Femur (tissue), 1 donor: ENCODE data around the gene PLCXD3.

ENCODE experiments used
- DNase-seq: peaks from one replicate; pipeline ENCODE4 v3.0.0-alpha.2; 2017

Gene PLCXD3

GRCh38 chr5:41410737-41411136 is 99.7 kb downstream of the PLCXD3 start:
- no peak for DNase-seq

- DNase-seq: no peak
Measured at GRCh38 chr5:41410307-41410706, 100.1 kb downstream of the PLCXD3 start.

- DNase-seq: no peak
Measured at GRCh38 chr5:41408676-41409443, 101.5 kb downstream of the PLCXD3 start.

GRCh38 chr5:41406936-41407335 is 103.5 kb downstream of the PLCXD3 start:
- no peak for DNase-seq

GRCh38 chr5:41406424-41406823 is 104.0 kb downstream of the PLCXD3 start:
- DNase-seq: no peak

GRCh38 chr5:41404757-41405156 is 105.6 kb downstream of the PLCXD3 start:
- DNase-seq: no peak

- DNase-seq: no peak
Measured at GRCh38 chr5:41403846-41404245, 106.6 kb downstream of the PLCXD3 start.

GRCh38 chr5:41402845-41403244 is 107.6 kb downstream of the PLCXD3 start:
- no peak for DNase-seq

- DNase-seq: no peak
Measured at GRCh38 chr5:41399839-41400238, 110.6 kb downstream of the PLCXD3 start.

- DNase-seq: no peak
Measured at GRCh38 chr5:41392016-41392415, 118.4 kb downstream of the PLCXD3 start.

- no peak for DNase-seq
Measured at GRCh38 chr5:41374631-41375030, 135.8 kb downstream of the PLCXD3 start.

- DNase-seq: no peak
Measured at GRCh38 chr5:41373230-41373629, 137.2 kb downstream of the PLCXD3 start.

- no peak for DNase-seq
Measured at GRCh38 chr5:41371738-41372137, 138.7 kb downstream of the PLCXD3 start.

GRCh38 chr5:41370482-41370881 is 139.9 kb downstream of the PLCXD3 start:
- DNase-seq: no peak

GRCh38 chr5:41369799-41370198 is 140.6 kb downstream of the PLCXD3 start:
- DNase-seq: no peak

- no peak for DNase-seq
Measured at GRCh38 chr5:41368158-41368557, 142.2 kb downstream of the PLCXD3 start.

- no peak for DNase-seq
Measured at GRCh38 chr5:41365369-41365768, 145.0 kb downstream of the PLCXD3 start.

- no peak for DNase-seq
Measured at GRCh38 chr5:41364346-41364745, 146.1 kb downstream of the PLCXD3 start.

GRCh38 chr5:41363343-41363986 is 146.9 kb downstream of the PLCXD3 start:
- no peak for DNase-seq

- DNase-seq: no peak
Measured at GRCh38 chr5:41356786-41357185, 153.6 kb downstream of the PLCXD3 start.

- no peak for DNase-seq
Measured at GRCh38 chr5:41349846-41350245, 160.6 kb downstream of the PLCXD3 start.

GRCh38 chr5:41347569-41347968 is 162.8 kb downstream of the PLCXD3 start:
- DNase-seq: no peak

- DNase-seq: no peak
Measured at GRCh38 chr5:41346609-41347008, 163.8 kb downstream of the PLCXD3 start.

GRCh38 chr5:41345295-41345694 is 165.1 kb downstream of the PLCXD3 start:
- no peak for DNase-seq

GRCh38 chr5:41339339-41339738 is 171.1 kb downstream of the PLCXD3 start:
- DNase-seq: no peak
